ENCODE data around the gene MCM9.
"Not testable (repeated sequence)": the region's sequence is repeated elsewhere in the genome, so short reads cannot be mapped to it uniquely, and the experiment has no call there.

Gene MCM9

GRCh38 chr6:118893064-118893806, 41.7 kb downstream of the MCM9 start:
- peak; percentile 40 to 52 for DNase-seq

- no peak for DNase-seq
Observed at GRCh38 chr6:118892355-118892991, 42.5 kb downstream of the MCM9 start.

- no peak for DNase-seq
Observed at GRCh38 chr6:118890997-118891790, 43.8 kb downstream of the MCM9 start.

- no peak for DNase-seq
Observed at GRCh38 chr6:118889163-118889562, 45.8 kb downstream of the MCM9 start.

- no peak for DNase-seq
Observed at GRCh38 chr6:118886641-118887040, 48.3 kb downstream of the MCM9 start.

GRCh38 chr6:118882314-118882905, 52.5 kb downstream of the MCM9 start:
- no peak for DNase-seq

- DNase-seq, result no peak
Observed at GRCh38 chr6:118881440-118882313, 53.3 kb downstream of the MCM9 start.

GRCh38 chr6:118877806-118878205, 57.2 kb downstream of the MCM9 start:
- no peak for DNase-seq

- DNase-seq, result no peak
Observed at GRCh38 chr6:118876814-118877213, 58.1 kb downstream of the MCM9 start.

- no peak for DNase-seq
Observed at GRCh38 chr6:118876198-118876597, 58.8 kb downstream of the MCM9 start.

- no peak for DNase-seq
Observed at GRCh38 chr6:118875672-118876071, 59.3 kb downstream of the MCM9 start.

- DNase-seq, result no peak
Observed at GRCh38 chr6:118873239-118873638, 61.7 kb downstream of the MCM9 start.

- no peak for DNase-seq
Observed at GRCh38 chr6:118872726-118873125, 62.2 kb downstream of the MCM9 start.

- DNase-seq, result no peak
Observed at GRCh38 chr6:118872318-118872717, 62.6 kb downstream of the MCM9 start.

GRCh38 chr6:118871331-118871730, 63.6 kb downstream of the MCM9 start:
- DNase-seq, result no peak

GRCh38 chr6:118869894-118870589, 64.9 kb downstream of the MCM9 start:
- DNase-seq, result no peak

GRCh38 chr6:118869350-118869749, 65.6 kb downstream of the MCM9 start:
- no peak for DNase-seq

GRCh38 chr6:118868901-118869300, 66.1 kb downstream of the MCM9 start:
- not testable (repeated sequence) for DNase-seq

- DNase-seq, result no peak
Observed at GRCh38 chr6:118867181-118867580, 67.8 kb downstream of the MCM9 start.

- no peak for DNase-seq
Observed at GRCh38 chr6:118865100-118865391, 69.9 kb downstream of the MCM9 start.

- DNase-seq, result no peak
Observed at GRCh38 chr6:118864341-118865099, 70.4 kb downstream of the MCM9 start.
